Measurements from ENCODE around the gene PCDHA12.
"Not testable (repeated sequence)": the region's sequence is repeated elsewhere in the genome, so short reads cannot be mapped to it uniquely, and the experiment has no call there.

The PCDHA12 gene

DNA sequence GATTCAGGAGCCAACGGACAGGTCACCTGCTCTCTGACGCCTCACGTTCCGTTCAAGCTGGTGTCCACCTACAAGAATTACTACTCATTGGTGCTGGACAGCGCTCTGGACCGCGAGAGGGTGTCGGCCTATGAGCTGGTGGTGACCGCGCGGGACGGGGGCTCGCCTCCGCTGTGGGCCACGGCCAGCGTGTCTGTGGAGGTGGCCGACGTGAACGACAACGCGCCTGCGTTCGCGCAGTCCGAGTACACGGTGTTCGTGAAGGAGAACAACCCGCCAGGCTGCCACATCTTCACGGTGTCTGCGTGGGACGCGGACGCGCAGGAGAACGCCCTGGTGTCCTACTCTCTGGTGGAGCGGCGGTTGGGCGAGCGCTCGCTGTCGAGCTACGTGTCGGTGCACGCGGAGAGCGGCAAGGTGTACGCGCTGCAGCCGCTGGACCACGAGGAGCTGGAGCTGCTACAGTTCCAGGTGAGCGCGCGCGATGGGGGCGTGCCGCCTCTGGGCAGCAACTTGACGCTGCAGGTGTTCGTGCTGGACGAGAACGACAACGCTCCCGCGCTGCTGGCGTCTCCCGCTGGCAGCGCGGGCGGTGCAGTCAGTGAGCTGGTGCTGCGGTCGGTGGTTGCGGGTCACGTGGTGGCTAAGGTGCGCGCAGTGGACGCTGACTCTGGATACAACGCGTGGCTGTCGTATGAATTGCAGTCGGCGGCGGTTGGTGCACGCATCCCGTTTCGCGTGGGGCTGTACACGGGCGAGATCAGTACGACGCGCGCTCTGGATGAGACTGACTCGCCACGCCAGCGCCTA, 17.7 kb upstream of the PCDHA12 start:
- no peak for DNase-seq

- no peak for DNase-seq
Observed at GRCh38 chr5:140857987-140858240, 17.2 kb upstream of the PCDHA12 start.

DNA sequence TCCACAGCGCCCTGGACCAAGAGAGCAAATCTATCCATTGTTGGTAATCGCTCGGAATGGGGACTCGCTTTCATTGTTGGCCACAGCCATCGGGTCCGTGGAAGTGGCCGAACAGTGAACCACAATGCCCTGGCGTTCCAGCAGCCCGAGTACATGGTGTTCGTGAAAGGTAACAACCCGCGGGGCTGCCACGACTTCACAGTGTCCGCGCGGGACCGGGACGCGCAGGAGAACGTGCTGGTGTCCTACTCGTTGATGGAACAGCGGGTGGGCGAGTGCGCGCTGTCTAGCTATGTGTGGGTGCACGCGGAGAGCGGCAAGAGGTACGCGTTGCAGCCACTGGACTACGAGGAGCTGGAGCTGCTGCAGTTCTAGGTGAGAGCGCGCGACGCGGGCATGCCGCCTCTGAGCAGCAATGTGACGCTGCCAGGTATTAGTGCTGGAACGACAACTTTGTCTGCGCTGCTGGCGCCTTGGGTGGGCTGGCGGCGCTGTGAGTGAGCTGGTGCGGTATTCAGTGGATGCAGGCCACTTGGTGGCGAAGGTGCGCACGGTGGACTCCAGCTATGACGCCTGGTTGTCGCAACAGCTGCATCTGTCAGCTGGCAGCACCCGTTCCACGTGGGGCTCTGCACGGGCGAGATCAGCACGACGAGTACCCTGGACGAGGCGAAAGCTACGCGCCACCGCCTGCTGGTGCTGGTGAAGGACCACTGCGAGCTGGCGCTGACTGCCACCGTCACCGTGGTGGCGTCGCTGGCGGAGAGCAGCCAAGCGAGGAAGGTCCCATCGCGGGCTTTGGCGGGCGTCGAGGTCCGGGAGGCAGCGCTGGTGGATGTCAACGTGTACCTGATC, 12.4 kb upstream of the PCDHA12 start:
- DNase-seq, result no peak

DNA sequence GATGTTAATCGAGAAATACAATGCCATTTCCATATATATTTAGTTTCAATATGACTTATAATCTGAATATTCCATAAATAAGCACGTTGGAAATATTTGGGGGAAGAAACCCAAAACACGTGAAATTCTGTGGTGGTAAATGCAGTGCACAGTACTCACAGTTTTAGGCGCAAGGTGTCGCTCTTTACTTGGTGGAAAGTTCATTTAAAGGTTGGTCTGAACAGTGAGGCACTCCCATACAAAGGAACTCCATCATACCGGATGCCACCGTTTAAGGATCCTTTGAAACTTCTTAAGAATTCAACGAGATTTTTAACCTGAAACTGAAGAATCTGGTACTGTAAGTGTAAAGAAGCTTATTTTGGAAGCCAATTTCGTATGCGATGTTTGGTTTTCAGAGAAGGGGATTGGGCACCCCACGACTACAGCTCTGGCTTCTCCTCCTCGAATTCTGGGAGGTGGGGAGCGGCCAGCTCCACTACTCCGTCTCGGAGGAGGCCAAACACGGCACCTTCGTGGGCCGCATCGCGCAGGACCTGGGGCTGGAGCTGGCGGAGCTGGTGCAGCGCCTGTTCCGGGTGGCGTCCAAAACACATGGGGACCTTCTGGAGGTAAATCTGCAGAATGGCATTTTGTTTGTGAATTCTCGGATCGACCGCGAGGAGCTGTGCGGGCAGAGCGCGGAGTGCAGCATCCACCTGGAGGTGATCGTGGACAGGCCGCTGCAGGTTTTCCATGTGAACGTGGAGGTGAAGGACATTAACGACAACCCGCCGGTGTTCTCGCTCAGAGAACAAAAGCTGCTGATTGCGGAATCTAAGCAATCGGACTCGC, 6.2 kb upstream of the PCDHA12 start, which contains the start of gene PCDHA11:
TSS of gene PCDHA11 (plus strand) at position 237 of the 834 bp plus-strand sequence. CDS start at position 384, 147 bp downstream.
- no peak for DNase-seq

DNA sequence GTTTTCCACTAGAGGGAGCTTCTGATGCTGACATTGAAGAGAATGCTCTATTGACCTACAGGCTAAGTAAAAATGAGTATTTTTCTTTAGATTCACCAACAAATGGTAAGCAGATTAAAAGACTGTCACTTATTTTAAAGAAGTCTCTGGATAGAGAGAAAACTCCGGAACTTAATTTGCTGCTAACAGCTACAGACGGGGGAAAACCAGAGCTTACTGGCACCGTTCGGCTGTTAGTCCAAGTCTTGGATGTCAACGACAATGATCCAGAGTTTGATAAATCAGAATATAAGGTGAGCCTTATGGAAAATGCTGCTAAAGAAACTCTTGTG, 5.6 kb upstream of the PCDHA12 start:
- DNase-seq, result no peak

DNA sequence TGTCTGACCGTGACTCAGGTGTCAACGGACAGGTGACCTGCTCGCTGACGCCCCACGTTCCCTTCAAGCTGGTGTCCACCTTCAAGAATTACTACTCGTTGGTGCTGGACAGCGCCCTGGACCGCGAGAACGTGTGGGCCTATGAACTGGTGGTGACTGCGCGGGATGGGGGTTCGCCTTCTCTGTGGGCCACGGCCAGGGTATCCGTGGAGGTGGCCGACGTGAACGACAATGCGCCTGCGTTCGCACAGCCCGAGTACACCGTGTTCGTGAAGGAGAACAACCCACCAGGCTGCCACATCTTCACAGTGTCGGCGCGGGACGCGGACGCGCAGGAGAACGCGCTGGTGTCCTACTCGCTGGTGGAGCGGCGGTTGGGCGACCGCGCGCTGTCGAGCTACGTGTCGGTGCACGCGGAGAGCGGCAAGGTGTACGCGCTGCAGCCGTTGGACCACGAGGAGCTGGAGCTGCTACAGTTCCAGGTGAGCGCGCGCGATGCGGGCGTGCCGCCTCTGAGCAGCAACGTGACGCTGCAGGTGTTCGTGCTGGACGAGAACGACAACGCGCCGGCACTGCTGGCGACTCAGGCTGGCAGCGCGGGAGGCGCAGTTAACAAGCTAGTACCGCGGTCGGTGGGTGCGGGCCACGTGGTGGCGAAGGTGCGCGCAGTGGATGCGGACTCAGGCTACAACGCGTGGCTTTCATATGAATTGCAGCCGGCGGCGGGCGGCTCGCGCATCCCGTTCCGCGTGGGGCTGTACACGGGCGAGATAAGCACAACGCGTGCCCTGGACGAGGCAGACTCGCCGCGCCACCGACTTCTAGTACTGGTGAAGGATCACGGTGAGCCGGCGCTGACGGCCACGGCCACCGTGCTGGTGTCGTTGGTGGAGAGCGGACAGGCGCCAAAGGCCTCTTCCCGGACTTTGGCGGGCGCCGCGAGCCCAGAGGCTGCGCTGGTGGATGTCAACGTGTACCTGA, 4.6 kb upstream of the PCDHA12 start:
- DNase-seq, result no peak

GRCh38 chr5:140876541-140877261, 1.6 kb downstream of the PCDHA12 start:
- not testable (repeated sequence) for DNase-seq

GRCh38 chr5:140877262-140877581, 2.1 kb downstream of the PCDHA12 start:
- no peak for DNase-seq

DNA sequence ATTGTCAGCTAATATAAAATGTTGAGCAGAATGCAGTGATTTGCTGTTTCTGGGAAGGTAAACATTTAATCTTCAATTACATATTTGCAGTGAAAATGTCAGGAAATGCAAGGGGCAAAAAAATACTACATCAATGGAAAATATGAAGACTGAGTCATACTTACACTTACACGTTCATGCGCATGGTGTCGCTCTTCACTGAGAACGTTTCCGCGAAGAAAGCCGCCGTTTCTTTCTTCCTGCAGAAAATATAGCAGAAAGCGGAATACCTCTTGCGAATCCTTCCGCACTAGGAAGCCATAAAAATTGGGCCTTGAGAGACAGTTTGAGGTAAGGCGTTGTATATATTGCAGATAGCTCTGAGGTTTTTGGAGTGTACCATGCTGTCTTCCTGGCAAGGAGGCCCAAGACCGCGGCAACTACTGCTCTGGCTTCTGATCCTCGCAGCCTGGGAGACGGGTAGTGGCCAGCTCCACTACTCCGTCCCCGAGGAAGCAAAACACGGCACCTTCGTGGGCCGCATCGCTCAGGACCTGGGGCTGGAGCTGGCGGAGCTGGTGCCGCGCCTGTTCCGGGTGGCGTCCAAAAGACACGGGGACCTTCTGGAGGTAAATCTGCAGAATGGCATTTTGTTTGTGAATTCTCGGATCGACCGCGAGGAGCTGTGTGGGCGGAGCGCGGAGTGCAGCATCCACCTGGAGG, 6.9 kb downstream of the PCDHA12 start, which contains the start of gene PCDHA13:
TSS of gene PCDHA13 (plus strand) at position 236 of the 702 bp plus-strand sequence. CDS start at position 381, 145 bp downstream.
- no peak for DNase-seq

DNA sequence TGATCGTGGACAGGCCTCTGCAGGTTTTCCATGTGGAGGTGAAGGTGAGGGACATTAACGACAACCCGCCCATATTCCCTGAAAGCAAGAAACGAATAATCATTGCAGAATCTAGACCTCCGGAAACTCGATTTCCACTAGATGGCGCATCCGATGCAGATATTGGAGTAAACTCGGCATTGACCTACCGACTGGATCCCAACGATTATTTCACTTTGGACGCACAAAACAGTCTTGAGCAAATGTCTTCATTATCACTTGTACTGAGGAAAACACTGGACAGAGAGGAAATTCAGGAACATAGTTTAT, 7.4 kb downstream of the PCDHA12 start:
- DNase-seq, result no peak

DNA sequence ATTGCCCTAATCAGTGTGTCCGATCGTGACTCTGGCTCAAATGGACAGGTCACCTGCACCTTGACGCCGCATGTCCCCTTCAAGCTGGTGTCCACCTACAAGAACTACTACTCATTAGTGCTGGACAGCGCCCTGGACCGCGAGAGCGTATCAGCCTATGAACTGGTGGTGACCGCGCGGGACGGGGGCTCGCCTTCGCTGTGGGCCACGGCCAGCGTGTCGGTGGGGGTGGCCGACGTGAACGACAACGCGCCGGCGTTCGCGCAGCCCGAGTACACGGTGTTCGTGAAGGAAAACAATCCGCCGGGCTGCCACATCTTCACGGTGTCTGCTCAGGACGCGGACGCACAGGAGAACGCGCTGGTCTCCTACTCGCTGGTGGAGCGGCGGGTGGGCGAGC, 8.3 kb downstream of the PCDHA12 start:
- no peak for DNase-seq

DNA sequence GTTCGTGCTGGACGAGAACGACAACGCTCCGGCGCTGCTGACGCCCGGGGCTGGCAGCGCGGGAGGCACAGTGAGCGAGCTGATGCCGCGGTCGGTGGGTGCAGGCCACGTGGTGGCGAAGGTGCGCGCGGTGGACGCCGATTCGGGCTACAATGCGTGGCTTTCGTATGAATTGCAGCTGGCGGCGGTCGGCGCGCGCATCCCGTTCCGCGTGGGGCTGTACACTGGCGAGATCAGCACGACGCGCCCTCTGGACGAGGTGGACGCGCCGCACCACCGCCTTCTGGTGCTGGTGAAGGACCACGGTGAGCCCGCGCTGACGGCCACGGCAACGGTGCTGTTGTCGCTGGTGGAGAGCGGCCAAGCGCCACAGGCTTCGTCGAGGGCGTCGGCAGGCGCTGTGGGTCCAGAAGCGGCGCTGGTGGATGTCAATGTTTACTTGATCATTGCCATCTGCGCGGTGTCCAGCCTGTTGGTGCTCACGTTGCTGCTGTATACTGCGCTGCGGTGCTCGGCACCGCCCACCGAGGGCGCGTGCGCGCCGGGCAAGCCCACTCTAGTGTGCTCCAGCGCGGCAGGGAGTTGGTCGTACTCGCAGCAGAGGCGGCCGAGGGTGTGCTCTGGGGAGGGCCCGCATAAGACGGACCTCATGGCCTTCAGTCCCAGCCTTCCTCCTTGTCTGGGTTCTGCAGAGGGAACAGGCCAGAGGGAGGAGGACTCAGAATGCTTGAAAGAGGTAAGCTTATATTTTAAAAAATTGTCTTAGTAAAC, 9.0 kb downstream of the PCDHA12 start:
- no peak for DNase-seq

DNA sequence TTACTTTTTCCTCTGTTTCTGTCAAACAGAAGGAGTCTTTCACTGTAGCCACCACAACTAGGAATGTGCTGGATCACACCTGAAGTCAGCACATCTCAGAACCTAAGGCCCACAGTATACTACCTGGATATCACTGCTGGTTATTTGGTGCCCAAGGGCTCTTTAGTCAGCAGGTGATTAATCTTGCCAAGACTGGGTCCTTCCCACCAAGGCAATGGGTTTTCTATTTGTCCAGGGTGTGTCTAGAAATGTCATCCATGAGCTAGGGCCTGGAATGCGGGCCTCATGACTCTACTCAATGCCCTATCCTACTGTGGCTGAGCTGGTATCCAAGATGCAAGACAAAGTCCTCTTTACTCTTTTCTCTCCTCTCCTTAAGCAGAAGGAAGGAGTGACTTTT, 41.2 kb downstream of the PCDHA12 start:
- no peak for DNase-seq

DNA sequence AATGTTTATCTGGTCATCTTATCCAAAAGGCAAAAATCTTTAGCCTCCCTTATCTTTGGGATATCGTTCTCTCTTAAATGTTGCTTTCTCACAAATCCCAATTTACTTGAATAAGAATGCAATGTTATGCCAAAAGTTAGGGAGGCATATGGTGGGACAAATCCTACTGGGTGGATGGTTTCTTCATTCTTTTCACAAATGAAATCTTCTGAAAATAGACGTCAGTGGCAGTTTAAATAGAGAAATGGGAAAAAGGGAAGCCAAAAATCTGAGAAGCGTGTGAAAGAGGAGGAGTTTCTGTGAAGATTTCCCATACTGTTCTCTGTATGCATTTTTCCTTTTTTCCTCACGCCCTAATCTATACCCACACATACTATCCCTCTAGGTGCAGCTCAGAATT, 48.5 kb downstream of the PCDHA12 start:
- no peak for DNase-seq

- no peak for DNase-seq
Observed at GRCh38 chr5:140925806-140926442, 50.8 kb downstream of the PCDHA12 start, which contains the start of gene PCDHAC1. Gene PCDHAC1, plus strand, starts transcription at chr5:140926299. Its CDS starts 594 bp downstream, at chr5:140926893.

DNA sequence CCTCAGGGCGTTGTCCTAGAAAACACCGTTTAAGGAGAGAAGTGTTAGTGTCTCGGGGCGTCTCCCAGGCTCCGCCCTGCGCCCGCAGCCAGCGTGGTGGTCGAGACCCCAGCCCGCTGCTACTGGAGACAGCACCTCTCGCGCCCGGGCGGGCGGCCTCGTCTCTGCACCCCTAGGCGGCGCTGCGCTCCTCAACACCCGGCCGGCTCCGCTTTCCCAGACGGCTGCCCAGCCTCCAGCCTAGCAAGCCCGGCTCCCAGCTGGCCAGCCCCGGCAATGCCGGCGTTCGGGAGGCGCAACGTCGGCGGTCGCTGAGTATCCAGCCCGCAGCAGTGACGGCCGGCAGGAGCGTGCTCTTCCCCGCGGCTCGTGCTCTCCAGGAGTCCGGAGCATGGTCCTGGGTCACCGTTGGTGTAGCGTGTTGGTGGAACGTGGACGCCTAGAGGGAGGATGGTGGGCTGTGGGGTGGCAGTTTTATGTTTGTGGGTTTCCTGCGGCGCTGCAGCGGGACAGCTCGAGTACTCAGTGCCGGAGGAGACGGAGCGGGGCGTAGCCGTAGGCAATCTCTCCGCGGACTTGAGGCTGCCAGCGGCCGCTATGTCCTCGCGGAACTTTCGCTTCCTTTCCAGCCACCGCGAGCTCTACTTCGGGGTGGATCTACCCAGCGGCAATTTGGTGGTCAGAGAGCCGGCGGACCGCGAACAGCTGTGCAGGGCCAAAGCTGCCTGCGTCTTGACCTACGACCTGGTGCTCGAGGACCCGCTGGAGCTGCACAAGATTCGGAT, 51.5 kb downstream of the PCDHA12 start:
- DNase-seq, result no peak

- no peak for DNase-seq
Observed at GRCh38 chr5:140927228-140927573, 52.1 kb downstream of the PCDHA12 start.

Measured in CD4-positive, alpha-beta T cell treated with Interferon gamma for 1 hour (primary cell).